ENCODE data around the gene TECPR2.

The TECPR2 gene

GRCh38 chr14:102330806-102331205 lies 31.9 kb upstream of the TECPR2 start:
- DNase-seq (ENCODE audit: low read depth) = no peak

DNA sequence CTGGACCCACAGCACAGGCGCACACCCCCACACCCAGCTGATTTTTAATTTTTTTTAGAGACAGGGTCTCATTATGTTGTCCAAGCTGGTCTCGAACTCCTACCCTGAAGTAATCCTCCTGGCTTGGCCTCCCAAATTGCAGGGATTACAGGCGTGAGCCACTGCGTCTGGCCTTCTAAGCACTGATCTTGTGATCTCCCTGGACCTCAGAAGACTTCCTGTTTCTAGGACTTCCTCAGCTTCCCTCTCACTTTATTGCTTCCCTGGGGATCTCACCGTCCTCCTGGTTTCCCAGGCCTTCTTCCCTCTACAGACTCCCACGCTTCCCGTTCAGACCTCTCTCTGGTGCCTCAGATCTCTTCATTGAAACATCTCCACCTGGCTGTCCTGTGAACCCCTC lies 29.4 kb upstream of the TECPR2 start:
- no peak for DNase-seq (ENCODE audit: low read depth)

DNA sequence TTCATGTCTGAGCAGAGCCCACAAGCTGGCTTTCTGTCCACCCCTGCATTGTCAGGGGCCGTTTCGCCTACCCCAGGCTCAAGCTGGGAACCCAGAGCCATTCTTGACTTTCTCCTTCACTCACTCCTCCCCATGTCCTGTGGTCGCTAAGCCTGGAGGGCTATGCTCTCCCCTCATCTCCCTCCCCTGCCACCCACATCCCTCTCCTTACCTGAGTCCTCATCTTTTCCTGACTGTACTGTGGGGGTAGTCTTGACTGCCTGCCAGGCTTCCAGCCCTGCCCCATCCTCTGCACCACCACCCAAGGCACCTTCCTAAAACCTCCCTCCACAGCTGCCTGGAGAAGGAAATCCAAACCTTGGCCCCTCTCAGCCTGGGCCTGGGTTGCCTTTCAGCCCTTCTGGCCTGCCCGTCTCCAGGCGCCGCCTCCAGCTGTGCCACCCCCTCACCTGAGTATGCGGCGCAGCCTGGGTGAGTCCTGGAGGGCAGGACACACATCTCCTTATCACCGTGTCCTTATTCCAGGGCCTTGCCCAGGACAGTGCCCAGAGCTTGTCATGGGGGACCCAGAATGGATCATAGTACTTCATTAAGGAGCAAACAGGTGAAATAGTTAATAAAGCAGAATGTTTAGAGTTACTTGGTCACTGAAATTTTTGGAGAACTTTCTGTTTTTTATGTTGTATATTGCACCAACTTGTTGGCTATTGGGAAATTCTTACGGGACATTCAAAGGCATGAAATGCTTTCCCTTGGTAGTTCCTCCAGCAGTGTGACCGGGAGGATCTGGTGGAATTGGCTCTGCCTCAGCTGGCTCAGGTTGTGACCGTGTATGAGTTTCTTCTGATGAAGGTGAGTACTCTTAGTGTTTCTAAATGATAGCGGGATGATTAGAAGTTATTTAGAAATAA lies 28.7 kb upstream of the TECPR2 start:
- DNase-seq (ENCODE audit: low read depth) = no peak

- DNase-seq (ENCODE audit: low read depth) = no peak
Observed at GRCh38 chr14:102335163-102335562, 27.6 kb upstream of the TECPR2 start.

- no peak for DNase-seq (ENCODE audit: low read depth)
Observed at GRCh38 chr14:102338724-102339123, 24.0 kb upstream of the TECPR2 start.

DNA sequence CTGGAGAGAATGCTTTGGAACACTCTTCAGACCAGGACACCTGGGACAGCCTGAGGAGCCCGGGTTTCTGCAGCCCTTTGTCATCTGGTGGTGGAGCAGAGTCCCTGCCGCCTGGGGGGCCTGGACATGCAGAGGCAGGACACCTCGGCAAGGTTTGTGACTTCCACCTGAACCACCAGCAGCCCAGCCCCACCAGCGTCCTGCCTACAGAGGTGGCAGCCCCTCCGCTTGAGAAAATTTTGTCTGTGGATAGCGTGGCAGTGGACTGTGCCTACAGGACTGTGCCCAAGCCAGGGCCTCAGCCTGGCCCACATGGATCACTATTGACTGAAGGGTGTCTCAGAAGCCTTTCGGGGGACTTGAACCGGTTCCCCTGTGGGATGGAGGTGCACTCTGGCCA lies 21.2 kb upstream of the TECPR2 start:
- no peak for DNase-seq (ENCODE audit: low read depth)

- DNase-seq (ENCODE audit: low read depth) = no peak
Observed at GRCh38 chr14:102342238-102342637, 20.5 kb upstream of the TECPR2 start.

DNA sequence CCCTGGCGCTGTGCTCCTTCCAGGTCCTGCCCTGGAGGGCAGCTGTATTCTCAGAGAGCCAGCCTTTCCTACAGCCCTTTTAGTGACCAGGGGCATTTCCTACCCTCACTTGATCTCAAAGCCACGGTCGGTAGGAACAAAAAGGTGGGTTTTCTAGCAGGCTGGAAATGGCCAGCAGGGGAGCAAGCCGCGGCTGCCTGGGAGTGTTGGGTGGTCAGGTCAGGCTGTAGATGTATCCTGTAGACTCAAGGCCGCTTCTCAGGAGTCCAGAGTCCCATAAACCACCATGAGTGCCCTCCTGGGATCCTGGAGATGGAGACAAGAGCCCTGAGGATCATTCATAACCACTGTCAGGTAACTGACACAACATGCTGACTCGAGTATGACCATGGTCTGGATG lies 18.7 kb upstream of the TECPR2 start:
- DNase-seq (ENCODE audit: low read depth) = no peak

DNA sequence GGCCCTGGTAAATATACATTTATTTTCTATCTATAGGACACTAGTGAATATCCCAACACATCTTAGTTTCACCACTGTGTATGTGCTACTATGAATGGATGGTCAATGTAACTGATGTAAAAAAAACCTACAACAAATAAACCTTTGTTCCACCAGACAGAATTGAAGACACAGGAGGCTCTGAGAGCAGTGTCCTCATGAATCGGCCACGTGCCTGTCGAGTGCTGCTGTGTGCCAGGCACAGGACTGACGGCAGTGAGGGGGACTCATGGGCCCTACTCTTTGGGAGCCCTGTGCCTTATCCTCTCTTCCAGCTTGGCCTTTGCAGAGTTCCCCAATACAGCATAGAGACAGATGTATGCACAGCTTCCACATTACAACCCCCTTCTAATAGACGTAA lies 18.3 kb upstream of the TECPR2 start:
- DNase-seq (ENCODE audit: low read depth) = no peak

- DNase-seq (ENCODE audit: low read depth) = no peak
Observed at GRCh38 chr14:102345232-102345631, 17.5 kb upstream of the TECPR2 start.

GRCh38 chr14:102346645-102347044 lies 16.1 kb upstream of the TECPR2 start:
- DNase-seq (ENCODE audit: low read depth) = no peak

GRCh38 chr14:102348376-102348775 lies 14.4 kb upstream of the TECPR2 start:
- no peak for DNase-seq (ENCODE audit: low read depth)

GRCh38 chr14:102351023-102351422 lies 11.7 kb upstream of the TECPR2 start:
- DNase-seq (ENCODE audit: low read depth) = no peak

DNA sequence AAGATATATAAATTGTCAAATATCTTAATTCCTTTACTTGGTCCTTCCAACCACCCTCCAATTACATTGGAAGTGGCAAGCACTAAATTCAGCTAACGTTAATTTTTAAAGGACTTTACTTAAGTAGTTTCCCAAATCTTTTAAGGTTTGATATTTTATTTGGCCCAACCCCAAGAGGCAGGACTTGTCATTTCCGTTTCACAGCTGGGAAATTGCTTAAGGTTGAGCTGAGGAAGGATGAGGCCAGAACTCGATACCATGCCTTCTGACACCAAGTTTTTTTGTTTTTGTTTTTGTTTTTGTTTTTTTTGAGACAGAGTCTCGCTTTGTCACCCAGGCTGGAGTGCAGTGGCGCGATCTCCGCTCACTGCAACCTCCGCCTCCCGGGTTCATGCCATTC lies 11.1 kb upstream of the TECPR2 start:
- DNase-seq (ENCODE audit: low read depth) = peak; percentile 16

- no peak for DNase-seq (ENCODE audit: low read depth)
Observed at GRCh38 chr14:102352213-102352612, 10.5 kb upstream of the TECPR2 start.

DNA sequence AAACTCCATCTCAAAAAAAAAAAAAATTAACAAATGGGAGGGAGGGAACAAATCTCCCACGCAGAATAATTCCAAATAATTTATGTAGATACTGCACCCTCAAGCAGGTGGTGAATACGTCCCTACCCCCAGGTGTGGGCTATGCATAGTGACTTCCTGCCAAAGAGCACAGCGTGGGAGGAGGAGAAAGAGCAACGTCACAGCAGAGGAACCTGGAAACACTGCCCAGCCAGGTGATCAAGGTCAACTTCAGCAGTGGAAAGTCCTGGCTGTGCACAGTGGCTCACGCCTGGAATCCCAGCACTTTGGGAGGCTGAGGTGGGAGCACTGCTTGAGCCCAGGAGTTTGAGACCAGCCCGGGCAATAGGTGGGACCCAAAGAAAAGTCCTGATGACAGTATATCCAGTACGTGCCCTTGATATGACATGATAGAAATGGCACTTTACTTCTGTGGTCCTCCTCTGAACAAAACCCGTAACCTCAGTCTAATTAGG lies 9.6 kb upstream of the TECPR2 start:
- no peak for DNase-seq (ENCODE audit: low read depth)

- no peak for DNase-seq (ENCODE audit: low read depth)
Observed at GRCh38 chr14:102356280-102356679, 6.5 kb upstream of the TECPR2 start.

GRCh38 chr14:102359341-102359740 lies 3.4 kb upstream of the TECPR2 start:
- DNase-seq (ENCODE audit: low read depth) = no peak

- DNase-seq (ENCODE audit: low read depth) = no peak
Observed at GRCh38 chr14:102360388-102360787, 2.4 kb upstream of the TECPR2 start.

- DNase-seq (ENCODE audit: low read depth) = peak; percentile 55
Observed at GRCh38 chr14:102362084-102362483, 657 bp upstream of the TECPR2 start.

GRCh38 chr14:102363182-102363943 lies 622 bp downstream of the TECPR2 start:
- peak; percentile 67 for DNase-seq (ENCODE audit: low read depth)

DNA sequence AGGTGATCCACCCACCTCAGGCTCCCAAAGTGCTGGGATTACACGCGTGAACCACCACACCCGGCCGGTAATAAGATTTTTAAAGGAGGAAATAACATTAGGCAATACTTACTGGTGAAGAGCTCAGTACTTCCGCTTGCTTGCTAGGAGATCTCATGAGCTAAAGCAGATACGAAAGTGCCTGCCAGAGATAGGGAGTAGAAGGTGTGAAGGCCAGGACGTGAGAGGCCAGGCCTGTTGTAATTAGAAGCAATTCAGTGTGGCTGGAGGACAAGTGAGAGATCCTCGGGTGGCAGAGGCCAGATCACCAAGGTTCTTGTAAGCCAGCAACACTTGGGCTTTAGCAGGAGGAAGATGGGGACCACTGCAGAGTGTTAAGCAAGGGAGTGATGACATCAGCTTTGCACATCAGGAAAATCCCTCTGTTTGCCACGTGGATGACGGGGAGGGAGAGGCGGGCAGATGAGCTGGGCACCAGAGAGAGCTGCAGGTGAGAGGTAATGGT lies 7.6 kb downstream of the TECPR2 start:
- no peak for DNase-seq (ENCODE audit: low read depth)

DNA sequence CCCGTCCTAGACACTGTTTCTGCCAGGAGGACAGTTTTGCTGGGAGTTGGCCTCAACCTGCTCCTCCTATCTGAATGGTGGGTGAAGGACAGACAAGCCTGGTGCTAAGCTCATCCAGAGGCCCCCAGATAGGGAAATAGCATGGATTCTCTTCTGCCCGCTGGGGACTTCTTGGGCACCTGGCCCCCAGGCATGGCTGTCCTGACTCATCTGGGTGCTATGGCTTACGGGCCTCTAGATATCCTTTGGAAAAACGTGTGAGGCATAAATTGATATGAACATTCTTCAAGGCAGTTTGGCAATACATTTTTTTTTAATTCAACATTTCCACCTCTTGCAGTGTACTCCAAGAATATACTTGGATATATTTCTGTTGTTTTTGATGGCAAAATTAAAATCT lies 8.6 kb downstream of the TECPR2 start:
- peak; percentile 27 for DNase-seq (ENCODE audit: low read depth)

Measured in EH (cell line).